Amygdala (tissue), 56 donors: ENCODE measurements around the gene AP4E1.
"Not testable (repeated sequence)": the region's sequence is repeated elsewhere in the genome, so short reads cannot be mapped to it uniquely, and the experiment has no call there.

Experiments used
- DNase-seq, 56 donors: peaks; one replicate each; lab custom pipeline; 2025; lab: John Stamatoyannopoulos, UW

AP4E1 gene

DNA sequence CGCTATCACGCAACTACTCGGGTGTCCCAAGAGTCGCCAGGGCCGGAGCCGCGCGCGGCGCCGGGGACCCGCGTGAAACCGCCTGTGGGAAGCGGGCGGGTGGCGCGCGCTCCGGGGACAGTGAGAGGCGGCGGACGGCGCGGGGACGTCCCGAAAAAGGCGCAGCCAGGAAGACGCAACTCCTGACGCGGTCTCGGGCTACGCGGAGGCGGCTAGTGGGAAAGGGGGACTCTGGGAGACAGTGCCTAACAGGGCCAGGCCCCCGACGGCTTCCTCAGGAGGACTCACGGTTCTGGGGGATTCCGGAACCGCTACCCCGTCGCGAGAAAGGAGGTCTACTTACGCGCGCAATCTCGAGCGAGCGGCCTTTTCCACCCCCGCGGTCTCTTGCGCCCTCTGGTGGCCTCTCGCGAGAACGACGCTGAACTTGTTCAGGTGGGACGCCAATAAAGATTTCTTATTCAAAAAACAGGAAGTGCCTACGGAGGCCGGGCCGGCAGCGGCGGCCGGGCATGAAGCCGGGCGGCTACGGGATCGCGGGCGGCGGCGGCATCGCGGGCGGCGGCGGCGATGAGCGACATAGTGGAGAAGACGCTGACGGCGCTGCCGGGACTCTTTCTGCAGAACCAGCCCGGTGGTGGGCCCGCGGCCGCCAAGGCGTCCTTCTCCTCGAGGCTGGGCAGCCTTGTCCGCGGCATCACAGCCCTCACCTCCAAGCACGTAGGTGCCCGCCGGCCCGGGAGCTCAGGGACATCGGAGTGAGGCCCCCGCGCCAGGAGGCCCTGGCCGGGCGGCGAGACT lies at the start of gene AP4E1:
Gene AP4E1, plus strand, starts transcription at position 475 of the 801 bp plus-strand sequence. Its CDS starts 96 bp downstream, at position 571.
- DNase-seq, result peak; percentile 35 to 92 (median 82)

DNA sequence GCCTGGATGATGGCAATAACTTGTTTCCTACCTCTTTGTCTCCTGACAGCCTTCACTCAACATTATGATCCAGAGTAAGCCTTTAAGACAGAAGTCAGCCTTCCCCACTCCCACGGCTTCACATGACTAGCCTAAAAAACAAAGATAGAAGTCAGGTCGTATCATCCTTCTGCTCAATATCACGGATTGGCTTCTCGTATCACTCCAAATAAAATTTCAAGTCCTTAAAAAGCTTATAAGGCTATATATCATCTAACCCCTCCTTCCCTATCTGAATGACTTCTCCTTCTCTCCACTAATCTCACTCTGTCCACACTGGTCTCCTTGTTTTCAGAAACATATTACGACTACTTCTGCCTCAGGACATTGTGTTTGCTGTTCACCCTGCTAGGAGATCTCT lies 47.7 kb upstream of the AP4E1 start:
- no peak for DNase-seq

DNA sequence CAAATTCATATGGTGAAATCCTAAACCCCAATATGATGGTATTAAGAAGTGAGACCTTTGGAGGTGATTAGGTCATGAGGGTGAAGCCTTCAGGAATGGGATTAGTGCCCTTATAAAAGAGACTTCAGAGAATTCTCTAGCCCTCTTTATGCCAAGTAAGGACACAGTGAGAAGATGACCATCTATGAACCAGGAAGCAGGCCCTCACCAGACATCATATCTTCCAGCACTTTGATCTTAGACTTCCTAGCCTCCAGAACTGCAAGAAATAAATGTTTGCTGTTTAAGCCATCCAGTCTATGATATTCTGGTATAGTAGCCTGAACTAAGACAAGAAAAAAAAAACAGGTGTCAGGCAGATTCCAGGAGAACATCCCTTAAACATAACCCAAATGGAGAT lies 45.9 kb upstream of the AP4E1 start:
- no peak for DNase-seq

DNA sequence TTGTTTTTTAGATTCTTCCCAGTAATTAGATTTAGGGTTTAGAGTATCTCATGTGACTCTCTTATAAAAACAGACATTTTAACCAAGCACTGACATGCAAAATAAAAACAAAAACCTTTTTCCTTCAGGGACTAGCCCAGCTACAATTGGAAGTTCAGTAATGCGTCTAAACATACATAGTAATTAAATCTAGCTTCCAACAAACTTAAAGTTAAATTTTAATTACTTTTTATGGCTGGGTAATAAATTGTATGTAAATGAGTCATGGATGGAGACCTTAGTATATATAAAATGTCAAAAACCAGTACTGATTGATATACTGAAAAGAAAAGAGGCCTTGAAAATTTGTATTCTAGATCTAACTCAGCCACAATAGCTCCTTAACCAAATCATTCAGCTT lies 43.6 kb upstream of the AP4E1 start:
- DNase-seq, result no peak

DNA sequence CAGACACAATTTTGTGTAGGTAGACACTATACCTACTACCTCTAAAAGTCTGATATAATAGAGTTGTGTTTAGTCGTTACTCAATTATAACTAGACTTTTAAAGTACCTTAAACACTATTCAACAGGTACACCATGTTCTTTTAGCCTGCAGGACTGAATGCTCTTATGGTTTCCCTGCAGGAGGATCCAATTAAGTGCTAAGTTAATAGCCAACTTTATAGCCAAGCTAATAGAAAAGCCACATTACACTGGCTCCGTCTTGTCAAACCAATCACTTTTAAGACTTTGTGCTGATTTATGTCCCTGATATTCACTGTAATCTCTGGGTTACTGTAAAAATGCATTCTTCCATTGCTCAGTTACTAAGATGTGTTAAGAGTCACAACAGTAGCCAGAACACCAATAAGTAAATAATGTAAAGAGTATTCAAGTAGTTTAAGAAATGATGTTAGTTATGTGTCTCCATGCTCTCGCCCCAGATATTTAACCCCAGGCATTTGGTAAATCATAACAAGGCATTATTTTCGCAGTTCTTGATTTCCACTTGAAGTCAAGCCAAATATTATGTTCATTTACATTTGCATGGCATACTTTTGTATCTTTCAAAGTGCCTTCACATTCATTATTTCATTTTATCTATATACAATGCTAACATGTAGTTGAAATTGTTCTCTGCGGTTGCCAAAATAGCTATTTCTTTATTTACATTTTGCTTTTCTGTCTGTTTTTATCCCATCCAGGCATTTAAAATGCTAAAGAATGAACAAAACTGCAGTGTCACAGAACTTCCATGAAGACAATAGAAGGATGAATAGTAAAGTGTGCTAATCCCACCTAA lies 42.7 kb upstream of the AP4E1 start:
- DNase-seq, result no peak

DNA sequence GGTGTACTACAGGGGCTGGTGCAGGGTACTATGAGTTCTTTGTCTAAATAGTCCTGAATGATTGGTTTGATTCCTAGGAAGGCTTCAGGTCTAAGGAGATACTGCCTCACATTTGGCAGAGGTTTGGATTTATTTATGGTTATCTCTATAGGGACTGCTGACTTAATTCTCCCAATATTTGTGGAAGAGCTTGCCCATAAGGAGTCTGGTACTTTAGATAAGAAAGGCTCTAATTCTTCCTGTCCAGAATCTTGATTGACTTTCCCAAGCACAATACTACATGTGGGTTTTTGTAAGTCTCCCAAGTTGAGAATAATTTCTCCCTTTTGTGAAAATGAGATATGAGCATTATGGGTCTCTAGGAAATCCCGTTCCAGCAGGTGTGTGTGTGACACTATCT lies 36.7 kb upstream of the AP4E1 start:
- DNase-seq, result no peak

DNA sequence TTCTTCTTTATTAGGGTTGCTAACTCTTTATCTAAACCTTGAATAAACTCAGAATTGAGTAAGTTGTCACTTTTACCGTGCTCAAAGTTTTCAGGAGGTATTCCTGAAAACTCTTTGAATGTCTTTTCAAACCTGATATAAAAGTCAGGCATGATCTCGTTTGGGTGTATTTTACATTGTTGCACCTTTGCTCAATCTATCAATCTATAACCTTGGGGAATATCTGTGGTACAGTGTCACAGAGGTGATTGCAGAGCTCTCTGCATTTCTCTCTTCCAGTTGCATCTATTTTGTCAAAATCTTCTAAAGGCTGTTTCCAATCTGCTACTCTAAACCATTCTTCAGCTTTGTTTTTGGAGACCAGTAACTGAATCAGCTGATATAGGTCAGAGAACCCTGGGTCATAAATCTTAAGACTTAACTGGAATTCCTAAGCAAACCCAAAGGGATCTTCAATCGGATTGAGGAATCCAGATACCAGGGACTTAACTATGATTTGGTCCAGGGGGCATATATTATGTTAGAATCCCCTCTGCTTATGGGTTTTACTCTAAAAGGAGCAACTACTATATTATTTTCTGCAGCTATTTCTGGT lies 35.6 kb upstream of the AP4E1 start:
- DNase-seq, result no peak

DNA sequence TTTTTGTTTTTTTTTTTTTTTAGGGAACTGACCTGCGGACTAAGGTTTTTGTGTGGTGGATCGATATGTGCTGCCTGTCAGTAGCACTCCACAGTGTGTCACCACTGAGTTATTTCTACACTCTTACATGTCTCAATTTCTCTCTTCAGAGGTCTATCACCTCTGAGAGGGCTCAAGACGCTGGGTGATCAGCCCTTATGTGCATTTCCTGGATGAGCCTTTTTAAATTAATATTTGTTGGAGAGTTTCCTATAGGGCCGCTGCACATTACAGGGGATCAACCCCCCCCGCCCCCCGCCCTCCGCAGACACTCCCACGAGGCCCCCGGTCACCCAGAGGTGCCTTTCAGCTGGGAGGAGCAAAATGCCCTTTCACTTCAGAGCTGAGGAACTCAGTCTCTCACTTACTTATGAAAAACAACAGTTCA lies 34.5 kb upstream of the AP4E1 start:
- DNase-seq, result no peak

DNA sequence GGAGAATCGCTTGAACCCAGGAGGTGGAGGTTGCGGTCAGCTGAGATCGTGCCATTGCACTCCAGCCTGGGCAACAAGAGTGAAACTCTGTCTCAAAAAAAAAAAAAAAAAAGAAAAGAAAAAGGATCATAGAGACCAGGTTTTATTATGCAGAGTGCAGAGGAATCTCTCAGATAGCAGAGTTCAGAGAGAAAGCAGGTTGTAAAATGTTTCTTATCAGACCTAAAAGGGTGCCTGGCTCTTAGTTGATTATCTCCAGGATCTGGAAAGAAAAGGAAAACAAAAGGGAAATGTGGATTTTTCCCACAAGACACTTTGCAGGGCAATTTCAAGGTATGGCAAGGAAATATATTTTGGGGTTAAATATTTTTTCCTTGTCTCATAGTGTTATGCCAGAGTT lies 33.2 kb upstream of the AP4E1 start:
- not testable (repeated sequence) for DNase-seq

DNA sequence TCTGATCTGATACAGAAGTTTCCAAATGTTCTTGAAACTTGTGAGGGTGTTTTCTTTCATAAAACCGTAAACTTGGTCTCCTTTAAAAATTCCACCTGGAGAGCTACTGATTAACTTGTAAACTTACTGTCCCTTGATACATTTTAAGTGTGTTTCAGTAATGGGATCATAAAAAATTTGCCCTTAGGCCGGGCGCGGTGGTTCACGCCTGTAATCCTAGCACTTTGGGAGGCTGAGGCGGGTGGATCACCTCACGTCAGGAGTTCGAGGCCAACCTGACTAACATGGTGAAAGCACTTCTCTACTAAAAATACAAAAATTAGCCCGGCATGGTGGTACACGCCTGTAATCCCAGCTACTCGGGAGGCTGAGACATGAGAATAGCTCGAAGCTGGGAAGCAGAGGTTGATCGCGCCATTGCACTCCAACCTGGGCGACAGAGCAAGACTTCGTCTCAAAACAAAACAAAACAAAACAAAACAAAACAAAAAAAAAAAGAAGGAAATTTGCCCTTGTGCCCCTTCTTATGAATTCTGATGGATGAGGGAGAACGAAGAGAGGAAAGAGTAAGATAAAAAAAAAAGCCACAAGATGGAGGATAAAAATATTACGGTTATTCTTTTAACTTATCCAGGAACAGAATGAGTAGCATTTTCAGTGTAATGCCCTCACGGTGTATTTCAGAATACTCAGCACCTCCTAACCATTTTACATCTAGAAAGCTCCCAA lies 32.1 kb upstream of the AP4E1 start:
- no peak for DNase-seq

DNA sequence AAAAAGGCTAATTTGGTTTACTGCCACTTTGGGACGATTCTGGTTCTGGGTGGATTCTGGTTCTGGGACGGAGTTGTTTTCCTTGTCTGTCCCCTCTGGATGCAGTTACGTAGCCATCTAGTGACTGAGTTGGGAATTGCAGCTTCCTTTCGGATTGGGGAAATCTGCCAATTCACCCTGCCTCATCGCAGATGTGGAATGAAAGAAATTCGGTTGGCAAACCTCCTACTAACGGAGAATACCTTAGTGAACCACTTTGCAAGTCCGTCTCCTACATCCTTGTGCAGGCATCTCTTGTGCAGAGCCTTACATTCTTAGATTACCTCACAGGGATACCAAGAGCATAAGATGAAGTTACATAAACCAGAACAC lies 31.5 kb upstream of the AP4E1 start:
- DNase-seq, result peak in 54 of 56 donors; percentile 5 to 88 (median 42)

DNA sequence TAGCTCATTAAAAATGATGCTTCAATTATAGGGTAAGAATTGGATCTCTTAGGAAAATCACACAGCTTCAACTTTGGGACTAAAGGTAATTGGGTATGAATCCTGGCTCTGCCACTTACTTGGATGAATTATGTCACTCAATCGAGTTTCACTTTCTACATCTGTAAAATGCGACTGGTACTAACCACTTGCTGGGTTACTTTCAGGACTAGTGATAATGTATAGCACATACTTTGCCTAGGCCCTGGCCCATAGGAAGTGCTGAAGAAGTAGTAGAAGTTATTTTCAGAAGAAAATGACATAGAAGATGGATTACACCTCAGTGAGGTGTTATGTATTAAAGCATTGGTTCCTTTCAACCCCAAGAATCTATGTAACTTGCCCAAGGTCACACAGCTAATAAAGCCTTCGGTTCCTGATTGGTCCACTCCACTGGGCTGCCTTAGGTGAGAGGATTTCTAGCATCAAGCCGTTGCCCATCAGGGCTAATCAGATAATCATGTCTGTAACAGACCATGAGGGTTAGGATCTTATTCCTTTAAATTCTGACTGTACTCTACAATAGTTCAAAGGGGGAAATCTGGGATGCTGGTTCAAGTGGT lies 29.4 kb upstream of the AP4E1 start:
- DNase-seq, result no peak

DNA sequence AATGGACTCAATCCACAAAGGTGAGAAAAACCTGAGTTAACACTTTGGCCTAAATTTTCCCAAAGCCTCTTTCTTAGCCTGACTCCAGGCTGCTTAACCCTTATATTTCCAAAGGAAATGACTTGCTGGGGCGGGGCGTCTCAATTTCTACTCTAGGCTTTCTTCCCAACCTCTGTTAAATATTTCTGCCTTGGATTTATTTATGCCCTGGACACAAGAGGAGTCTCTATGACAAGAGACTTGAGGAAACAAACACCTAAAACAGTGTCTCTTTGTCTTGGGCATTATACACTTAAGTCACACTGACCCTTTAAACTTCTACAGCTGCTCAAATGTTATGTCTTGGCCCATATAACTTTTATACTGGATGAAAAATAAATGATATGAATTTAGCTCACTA lies 28.3 kb upstream of the AP4E1 start:
- no peak for DNase-seq

DNA sequence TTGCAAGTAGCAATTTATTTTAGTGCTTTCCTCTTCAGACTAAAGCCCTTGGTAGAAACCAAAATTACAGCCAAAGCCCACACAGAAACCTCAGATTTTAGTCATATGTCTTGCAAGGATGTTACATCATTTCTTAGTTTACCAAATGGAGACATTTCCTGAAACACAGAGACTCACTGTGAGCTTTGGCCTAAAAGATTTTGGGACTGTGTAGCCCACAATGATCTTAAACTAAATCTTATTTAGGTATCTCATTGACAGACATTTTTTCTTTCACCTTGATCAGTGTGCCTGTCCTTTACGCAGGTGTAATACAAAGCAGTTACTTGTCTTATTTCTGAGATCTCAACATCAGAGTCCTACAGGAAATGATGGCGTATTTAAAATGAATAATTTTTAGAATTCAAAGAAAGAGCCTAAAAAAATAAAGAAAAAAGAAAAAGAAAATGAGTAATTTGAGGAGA lies 27.8 kb upstream of the AP4E1 start:
- DNase-seq, result no peak

DNA sequence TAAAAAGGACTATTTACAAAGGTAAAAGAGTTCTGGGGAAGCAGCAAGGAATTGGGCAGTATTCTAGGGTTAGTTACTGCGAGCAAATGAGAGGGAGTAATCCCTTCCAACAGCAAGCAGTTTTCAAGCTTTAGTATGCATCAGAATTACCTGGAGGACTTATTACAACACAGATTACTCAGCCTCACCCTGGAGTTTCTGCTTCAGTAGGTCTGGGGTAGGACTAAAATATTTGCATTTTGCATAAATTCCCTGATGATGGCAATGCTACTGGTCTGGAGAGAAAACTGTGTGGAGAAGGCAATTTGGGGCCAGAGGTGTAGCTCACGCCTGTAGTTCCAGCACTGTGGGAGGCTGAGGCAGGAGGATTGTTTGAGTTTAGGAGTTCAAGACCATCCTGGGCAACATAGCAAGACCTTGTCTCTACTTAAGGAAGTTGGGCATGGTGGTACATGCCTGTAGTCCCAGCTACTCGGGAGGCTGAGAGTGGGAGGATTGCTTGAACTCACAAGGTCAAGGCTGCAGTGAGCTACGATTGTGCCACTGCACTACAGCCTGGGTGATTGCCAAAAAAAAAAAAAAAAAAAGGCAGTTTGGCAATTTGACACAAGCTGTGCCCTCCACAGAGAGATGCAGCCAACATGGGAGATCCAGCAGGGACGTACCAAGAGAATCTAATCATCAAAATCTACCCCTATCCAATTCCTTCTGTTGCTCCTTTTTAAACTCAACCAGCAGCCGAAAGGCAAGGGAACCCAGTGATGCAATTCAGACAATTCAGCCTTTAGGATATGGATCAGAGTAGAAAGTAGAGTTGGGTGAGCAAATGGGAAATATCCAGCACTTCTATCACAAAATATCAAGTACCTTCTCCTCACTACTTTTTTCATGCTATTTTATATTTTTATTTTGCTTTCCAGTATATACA lies 27.1 kb upstream of the AP4E1 start:
- no peak for DNase-seq

DNA sequence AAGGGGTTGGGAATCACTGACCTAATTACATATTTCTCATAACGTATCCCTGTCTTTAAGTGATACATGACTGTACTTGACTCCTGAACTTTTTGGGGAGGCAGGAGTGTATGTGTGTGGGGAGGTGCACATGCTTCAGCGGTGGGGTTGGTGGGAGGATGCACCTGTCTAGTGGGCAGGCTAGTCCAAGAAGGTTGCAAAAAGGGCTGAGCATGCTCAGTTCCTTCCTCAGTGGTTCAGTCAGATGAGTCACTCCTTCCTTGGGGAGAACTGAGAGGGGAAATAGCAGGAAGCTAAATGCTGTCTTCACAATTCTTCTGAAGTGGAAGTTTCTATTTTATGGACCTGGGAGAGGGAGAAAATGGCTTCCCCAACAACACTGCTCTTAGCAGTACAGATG lies 24.6 kb upstream of the AP4E1 start:
- DNase-seq, result peak in 1 of 56 donors; percentile 1

DNA sequence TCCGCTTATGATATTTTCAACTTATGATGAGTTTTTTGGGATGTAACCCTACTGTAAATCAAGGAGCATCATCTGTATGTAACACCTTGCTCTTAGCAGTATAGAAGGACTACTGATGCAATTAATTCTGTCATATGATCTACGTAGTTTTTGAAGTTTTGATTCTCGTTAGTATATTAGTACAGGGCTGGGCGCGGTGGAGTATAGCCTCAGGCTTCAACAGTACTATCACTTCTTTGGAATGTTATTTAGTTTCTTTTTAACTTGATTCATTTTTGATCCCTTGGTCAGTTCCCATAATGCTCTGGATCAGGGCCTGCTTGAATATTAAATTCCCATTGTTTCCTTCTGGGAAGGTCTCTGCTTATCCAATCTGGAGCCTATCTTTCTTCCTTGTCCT lies 23.9 kb upstream of the AP4E1 start:
- no peak for DNase-seq

DNA sequence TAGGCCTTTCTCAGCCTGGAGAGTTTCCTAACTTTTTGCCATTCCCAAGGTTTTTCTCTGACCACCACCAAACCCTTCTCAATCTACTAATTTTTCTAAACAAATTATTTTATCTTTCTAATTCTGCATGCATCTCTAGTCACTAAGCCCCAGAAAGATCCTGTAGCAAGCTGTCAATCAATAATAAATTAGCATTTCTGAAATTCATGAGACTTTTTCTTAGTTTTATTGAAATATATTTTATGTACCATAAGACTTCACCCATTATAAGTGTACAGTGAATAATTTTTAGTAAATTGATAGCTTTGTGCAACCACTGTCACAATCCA lies 22.4 kb upstream of the AP4E1 start:
- DNase-seq, result no peak

DNA sequence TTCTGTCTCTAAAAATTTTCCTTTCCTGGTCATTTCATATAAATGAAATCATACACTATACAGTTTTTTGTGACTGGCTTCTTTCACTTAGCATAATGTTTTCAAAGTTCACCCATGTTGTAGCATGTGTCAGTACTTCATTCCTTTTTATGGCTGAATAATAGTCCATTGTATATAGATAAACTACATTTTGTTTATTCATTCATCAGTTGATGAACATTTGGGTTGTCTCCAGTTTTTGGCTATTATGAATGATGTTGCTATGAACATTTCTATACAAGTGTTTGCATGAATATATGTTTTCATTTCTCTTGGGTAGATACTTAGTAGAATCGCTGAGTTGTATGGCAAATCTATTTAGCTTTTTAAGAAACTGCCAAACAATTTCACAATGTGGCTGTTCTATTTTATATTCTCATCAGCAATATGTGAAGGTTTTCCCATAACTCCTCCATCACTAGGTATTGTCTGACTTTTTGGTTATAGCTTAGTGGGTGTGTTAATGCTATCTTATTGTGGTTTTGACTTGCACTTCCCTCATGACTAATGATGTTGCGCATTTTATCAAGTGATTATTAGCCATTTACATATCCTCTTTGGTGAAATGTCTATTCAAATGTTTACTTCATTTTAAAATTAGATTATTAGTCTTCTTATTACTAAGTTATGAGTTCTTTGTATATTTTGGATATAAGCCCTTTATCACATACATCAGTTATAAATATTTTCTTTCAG lies 21.7 kb upstream of the AP4E1 start:
- no peak for DNase-seq
